SH-SY5Y (cell line): ENCODE data around the gene NCAM1.

Source experiments
- GATA2 ChIP-seq: IDR thresholded peaks from 2 replicates; pipeline ENCODE4 v1.6.1; 2011; ENCODE audit warnings: mild to moderate bottlenecking, low read depth, low read length
- GATA3 ChIP-seq: IDR thresholded peaks from 2 replicates; pipeline ENCODE4 v1.6.1; 2011; ENCODE audit warnings: low read depth, mild to moderate bottlenecking, low read length, moderate library complexity

GRCh38 chr11:113176599-113177360 is 215.6 kb downstream of the NCAM1 start:
- TF ChIP-seq GATA2 = no peak
- TF ChIP-seq GATA3 = no peak
